Measurements from ENCODE around the gene FZR1. TPM values are rescaled to one million over a fixed set of nuclear protein-coding genes. Genes with fewer than 3 reads are reported as not detected.
A peak's percentile ranks its signal among the peaks of the same experiment; 100 is the strongest.

Gene FZR1
- total and polyA plus RNA-seq, 2 of the 4 experiments (the other 2 are of a cell fraction) = 21.5 to 47.8 TPM

GRCh38 chr19:3573162-3573857 is 67.2 kb downstream of the FZR1 start:
- Histone ChIP-seq H4K5ac (ENCODE audit: low read depth, low read length) (no peak overlapping the region), H3K4me2 (ENCODE audit: low read depth, low read length) (peak overlapping the region; percentile 87), H3K23ac (ENCODE audit: low read depth, low read length) (peak overlapping the region; percentile 38; the same call in 1 of the 2 replicates), H3K27ac (ENCODE audit: insufficient read depth, low read length) (peak overlapping the region; percentile 24; the same call in 1 of the 2 replicates), H3K36me3 (ENCODE audit: control insufficient read depth, insufficient read depth, low read length) (peaks cover 15% of the 10 kb centered on the region; the same call in 1 of the 2 replicates), H2BK15ac (ENCODE audit: low read depth, low read length) (no peak overlapping the region), H3K27me3 (ENCODE audit: control insufficient read depth, insufficient read depth, low read length) (no peaks in the 10 kb centered on the region), H3K14ac (replicated peaks; ENCODE audit: low read depth, low read length) (0 out of 2 replicates have a peak overlapping the region, but pooled peaks have one; percentile 41), H4K91ac (ENCODE audit: insufficient read depth, low read depth, low read length) (no peak overlapping the region), H3K56ac (ENCODE audit: extremely low read depth, insufficient read depth, low read length) (peak overlapping the region; percentile 6; the same call in 1 of the 2 replicates), H4K20me1 (ENCODE audit: insufficient read depth, low read length) (peaks cover 10% of the 10 kb centered on the region; the same call in 1 of the 2 replicates), H3K9me1 (ENCODE audit: insufficient read depth, low read length) (peaks cover 4% of the 10 kb centered on the region), H2AK5ac (ENCODE audit: low read depth, low read length) (no peak overlapping the region), H2BK20ac (ENCODE audit: low read depth, low read length) (no peak overlapping the region), H3K18ac (ENCODE audit: low read depth, low read length) (no peak overlapping the region), H2AK9ac (replicated peaks; ENCODE audit: low read depth, low read length, poor library complexity) (peak overlapping the region; percentile 96), H3K9me3 (ENCODE audit: control insufficient read depth, insufficient read depth, low read length) (no peaks in the 10 kb centered on the region), H3K9ac (ENCODE audit: low read depth, low read length) (peak overlapping the region; percentile 64), H3K4me1 (ENCODE audit: control insufficient read depth, insufficient read depth, low read length) (no peaks in the 10 kb centered on the region), H4K8ac (ENCODE audit: low read depth in 2 of 2, low read length in 2 of 2) (no peak overlapping the region), H2BK5ac (ENCODE audit: low read depth, low read length, poor library complexity, severe bottlenecking) (peak overlapping the region; percentile 21), H2BK120ac (ENCODE audit: low read depth, low read length) (no peak overlapping the region), H3K79me1 (ENCODE audit: low read depth in 1 of 2, low read length in 2 of 2) (peaks cover 7 to 22% of the 10 kb centered on the region in 2 experiments; a peak in 3 of 4 replicates), H3K4ac (ENCODE audit: low read depth, low read length) (peak overlapping the region; percentile 50), H2AFZ (replicated peaks; ENCODE audit: low read length, poor library complexity) (peak overlapping the region; percentile 88), H3K4me3 (ENCODE audit: insufficient read depth, low read depth, low read length) (peak overlapping the region; percentile 87)
- ChIA-PET CTCF (interaction anchor here (0.6 kb wide), 1 partner anchor 691 kb away, joined by 6 read pairs; no protein-coding TSS in a partner anchor), POLR2A (ENCODE audit: unreplicated experiment) (interaction anchor here (0.9 kb wide), 1 partner anchor 898 kb away, joined by 3 read pairs; no protein-coding TSS in a partner anchor)
- no peak for TF ChIP-seq CTCF (conservative IDR thresholded peaks at IDR 0.05; ENCODE audit: low read depth, low read length)
- no peak for TF ChIP-seq ELK1 (IDR thresholded peaks at IDR 0.05; ENCODE audit: borderline replicate concordance, low read depth, low read length)
- TF ChIP-seq FOS (IDR thresholded peaks at IDR 0.05; ENCODE audit: low read depth, low read length) = no peak
- TF ChIP-seq RFX5 (IDR thresholded peaks at IDR 0.05; ENCODE audit: low read depth, low read length) = no peak
- 0 out of 2 replicates have a peak, but pooled peaks have one; percentile 12 for TF ChIP-seq MXI1 (IDR thresholded peaks at IDR 0.05; ENCODE audit: borderline replicate concordance, low read depth, low read length)
- TF ChIP-seq USF2 (IDR thresholded peaks at IDR 0.05; ENCODE audit: low read depth, low read length) = no peak
- TF ChIP-seq RAD21 (IDR thresholded peaks at IDR 0.05; ENCODE audit: low read length) = no peak
- no peak for TF ChIP-seq POLR2A (IDR thresholded peaks at IDR 0.05; ENCODE audit: low read depth, low read length)
- WGBS, 2 experiments (ENCODE audit: extremely low coverage in 2 of 2, insufficient read length in 1 of 2) = 4% methylated on average over 28 of the region's 60 CpGs; no CpG with 5 or more reads in 1 of the 2 experiments
- no TSS peak for BruUV-seq (replicated peaks)
- DNase-seq (no peak), ATAC-seq (ENCODE audit: low read depth) (peak; percentile 21)
- dilution Hi-C loops (cut with HindIII; ENCODE audit: low sequenced_read_pairs, unreplicated experiment) (no loop called here), intact Hi-C loops (cut with micrococcal nuclease) (no loop called here), in situ Hi-C loops (cut with MboI; ENCODE audit: low sequenced_read_pairs) (no loop called here)

Data from IMR-90 (cell line).